ENCODE measurements around the gene CD7. TPM values are rescaled to one million over a fixed set of nuclear protein-coding genes. Genes with fewer than 3 reads are reported as not detected.

The CD7 gene
- total RNA-seq, 2 experiments from 2014 or later: not detected

DNA sequence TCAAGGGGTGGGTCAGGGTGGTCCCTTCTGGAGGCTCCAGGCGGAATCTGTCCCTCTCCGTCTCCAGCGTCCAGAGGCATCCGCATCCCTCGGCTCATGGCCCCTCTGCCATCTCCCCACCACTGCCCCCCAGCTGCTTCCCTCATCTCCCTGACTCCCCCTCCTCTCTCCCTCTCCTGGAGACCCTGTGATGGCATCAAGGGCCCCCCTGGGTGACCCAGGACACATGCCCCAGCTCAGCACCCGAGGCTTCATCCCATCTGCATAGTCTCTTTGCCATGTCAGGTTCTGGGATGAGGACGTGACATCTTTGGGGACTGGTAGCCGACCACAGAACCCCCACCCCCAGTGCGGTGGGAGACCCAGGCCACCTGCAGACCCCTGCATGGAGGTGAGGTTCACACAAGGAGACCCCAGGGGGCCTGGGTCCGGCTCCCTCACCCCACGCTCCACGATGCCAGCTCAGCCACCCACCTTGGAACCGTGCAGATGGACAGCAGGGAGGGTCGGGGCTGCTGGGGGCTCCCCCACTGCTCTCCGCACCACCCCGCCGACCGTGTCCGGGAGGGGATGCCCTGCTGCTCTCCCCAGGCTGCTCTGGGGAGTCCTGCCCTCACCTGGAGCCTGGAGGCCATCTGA is 12.4 kb upstream of the CD7 start:
- no peak for DNase-seq (ENCODE audit: low spot score)
- Histone ChIP-seq H3K9me3 (ENCODE audit: low read length) (no peaks in the 10 kb centered on the region), H3K79me2 (ENCODE audit: insufficient read depth, low read depth, low read length) (no peaks in the 10 kb centered on the region), H2AFZ (ENCODE audit: low read length) (no peak overlapping the region), H3K36me3 (ENCODE audit: insufficient read depth, low read length) (no peaks in the 10 kb centered on the region), H3K4me2 (ENCODE audit: low read length) (no peak overlapping the region), H4K20me1 (ENCODE audit: insufficient read depth, low read length) (no peaks in the 10 kb centered on the region), H3K27ac (ENCODE audit: low read depth, low read length, poor library complexity, severe bottlenecking) (no peak overlapping the region), H3K4me3 (ENCODE audit: low read depth, low read length, poor library complexity, severe bottlenecking) (no peak overlapping the region), H3K9me2 (ENCODE audit: insufficient read depth, low read length) (no peaks in the 10 kb centered on the region), H3K4me1 (ENCODE audit: insufficient read depth, low read length, poor library complexity, severe bottlenecking) (peaks cover 14% of the 10 kb centered on the region)
- intact Hi-C loops (cut with micrococcal nuclease; ENCODE audit: unreplicated experiment): no loop called here
- no TSS peak for BruUV-seq (replicated peaks)
- no peak for TF ChIP-seq EZH2phosphoT487 (IDR thresholded peaks at IDR 0.05; ENCODE audit: borderline replicate concordance, low read depth, low read length)
- no peak for TF ChIP-seq CTCF (conservative IDR thresholded peaks at IDR 0.05; ENCODE audit: low read length)
- CTCF ChIA-PET (ENCODE audit: unreplicated experiment): no interaction called here
- POLR2A ChIA-PET: no interaction called here

GRCh38 chr17:82328994-82329507 is 11.6 kb upstream of the CD7 start:
- intact Hi-C loops (cut with micrococcal nuclease; ENCODE audit: unreplicated experiment): no loop called here
- Histone ChIP-seq H3K9me2 (ENCODE audit: insufficient read depth, low read length) (no peaks in the 10 kb centered on the region), H3K79me2 (ENCODE audit: insufficient read depth, low read depth, low read length) (no peaks in the 10 kb centered on the region), H3K4me2 (ENCODE audit: low read length) (no peak overlapping the region), H2AFZ (ENCODE audit: low read length) (no peak overlapping the region), H3K9me3 (ENCODE audit: low read length) (no peaks in the 10 kb centered on the region), H3K27ac (ENCODE audit: low read depth, low read length, poor library complexity, severe bottlenecking) (no peak overlapping the region), H3K4me1 (ENCODE audit: insufficient read depth, low read length, poor library complexity, severe bottlenecking) (peaks cover 6% of the 10 kb centered on the region), H3K36me3 (ENCODE audit: insufficient read depth, low read length) (no peaks in the 10 kb centered on the region), H4K20me1 (ENCODE audit: insufficient read depth, low read length) (no peaks in the 10 kb centered on the region), H3K4me3 (ENCODE audit: low read depth, low read length, poor library complexity, severe bottlenecking) (no peak overlapping the region)
- TF ChIP-seq EZH2phosphoT487 (IDR thresholded peaks at IDR 0.05; ENCODE audit: borderline replicate concordance, low read depth, low read length): no peak
- TF ChIP-seq CTCF (conservative IDR thresholded peaks at IDR 0.05; ENCODE audit: low read length): no peak
- ChIA-PET CTCF (ENCODE audit: unreplicated experiment) (no interaction called here), POLR2A (no interaction called here)
- DNase-seq (ENCODE audit: low spot score): no peak
- BruUV-seq (replicated peaks): no TSS peak

DNA sequence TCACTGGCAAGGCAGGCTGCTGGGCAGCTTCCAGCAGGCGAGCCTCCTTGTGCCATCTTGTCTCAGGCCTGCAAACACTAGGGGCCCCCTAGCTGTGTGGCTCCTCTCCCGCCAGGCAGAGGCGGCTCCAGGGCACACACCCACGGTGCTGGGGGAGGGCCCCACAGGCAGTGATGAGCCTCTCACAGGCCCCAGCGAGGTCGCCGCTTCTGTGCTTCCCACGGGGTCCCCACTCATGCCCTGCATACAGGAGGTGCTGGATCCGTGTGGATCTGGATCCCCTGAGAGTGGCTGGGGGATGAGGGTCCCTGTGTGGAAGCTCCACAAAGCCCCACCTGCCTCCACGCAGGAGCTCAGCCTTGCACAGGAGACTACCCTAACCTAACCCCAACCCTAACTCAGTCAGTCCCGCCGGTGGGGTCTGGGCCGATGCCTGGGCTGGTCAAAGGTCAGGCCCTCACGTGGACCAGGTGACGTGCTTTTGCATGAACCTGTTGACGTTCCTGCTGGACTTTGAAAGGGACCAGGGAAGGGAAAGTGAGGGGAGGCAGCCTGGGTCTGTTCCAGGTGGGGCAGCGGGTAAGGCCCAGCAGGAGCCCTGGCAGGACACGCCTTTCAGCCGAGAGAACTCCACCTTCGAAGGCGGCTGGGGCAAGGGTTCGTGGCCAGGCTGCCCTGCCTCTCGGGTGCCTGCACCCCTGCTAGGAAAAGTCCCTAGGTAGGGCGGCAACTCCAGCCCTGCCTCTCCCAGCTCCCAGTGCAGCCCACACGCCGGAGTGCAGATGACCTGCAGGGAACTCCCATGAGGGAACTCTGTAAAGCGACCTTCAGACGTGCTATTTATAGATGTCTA is 11.0 kb upstream of the CD7 start:
- intact Hi-C loops (cut with micrococcal nuclease; ENCODE audit: unreplicated experiment): no loop called here
- Histone ChIP-seq H2AFZ (ENCODE audit: low read length) (no peak overlapping the region), H3K9me3 (ENCODE audit: low read length) (no peaks in the 10 kb centered on the region), H4K20me1 (ENCODE audit: insufficient read depth, low read length) (no peaks in the 10 kb centered on the region), H3K4me3 (ENCODE audit: low read depth, low read length, poor library complexity, severe bottlenecking) (no peak overlapping the region), H3K4me2 (ENCODE audit: low read length) (no peak overlapping the region), H3K79me2 (ENCODE audit: insufficient read depth, low read depth, low read length) (no peaks in the 10 kb centered on the region), H3K36me3 (ENCODE audit: insufficient read depth, low read length) (no peaks in the 10 kb centered on the region), H3K27ac (ENCODE audit: low read depth, low read length, poor library complexity, severe bottlenecking) (no peak overlapping the region), H3K4me1 (ENCODE audit: insufficient read depth, low read length, poor library complexity, severe bottlenecking) (peaks cover 6% of the 10 kb centered on the region), H3K9me2 (ENCODE audit: insufficient read depth, low read length) (no peaks in the 10 kb centered on the region)
- TF ChIP-seq CTCF (conservative IDR thresholded peaks at IDR 0.05; ENCODE audit: low read length) (no peak), EZH2phosphoT487 (IDR thresholded peaks at IDR 0.05; ENCODE audit: borderline replicate concordance, low read depth, low read length) (no peak)
- no TSS peak for BruUV-seq (replicated peaks)
- CTCF ChIA-PET (ENCODE audit: unreplicated experiment): no interaction called here
- POLR2A ChIA-PET: no interaction called here
- DNase-seq (ENCODE audit: low spot score): no peak

Data from OCI-LY7 (cell line).